ENCODE data around the gene VPS13D.
"Not testable (repeated sequence)": the region's sequence is repeated elsewhere in the genome, so short reads cannot be mapped to it uniquely, and the experiment has no call there.

The VPS13D gene

DNA sequence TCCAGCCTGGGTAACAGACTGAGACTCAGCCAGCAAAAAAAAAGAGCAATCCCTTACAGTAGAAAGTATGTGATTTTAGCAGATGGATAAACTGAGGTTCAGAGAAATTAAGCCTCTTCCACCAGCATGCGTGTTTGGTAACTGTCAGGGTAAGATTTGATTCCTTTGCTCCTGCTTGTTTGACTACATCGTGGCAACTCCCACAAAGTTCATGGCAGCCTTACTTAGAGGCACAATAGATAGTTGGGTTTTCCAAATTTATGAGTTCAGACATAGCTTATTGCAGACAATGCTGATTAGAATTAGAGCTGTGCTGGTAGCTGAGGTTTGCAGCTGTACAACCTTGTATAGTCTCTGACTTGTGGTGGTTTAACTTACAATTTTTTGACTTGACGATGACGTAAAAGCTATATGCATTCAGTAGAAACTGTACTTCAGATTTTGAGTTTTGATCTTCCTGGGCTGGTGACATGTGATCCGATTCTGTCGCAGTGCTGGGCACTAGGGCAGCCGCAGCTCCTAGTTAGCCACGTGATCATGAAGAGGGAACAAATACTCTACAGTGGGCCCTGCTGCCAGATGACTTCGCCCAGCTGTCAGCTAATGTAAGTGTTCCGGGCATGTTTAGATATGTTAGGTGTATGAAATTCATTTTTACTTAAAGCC, 220.4 kb downstream of the VPS13D start:
- DNase-seq (ENCODE audit: low spot score), result no peak

- no peak for DNase-seq (ENCODE audit: low spot score)
These were observed 221.1 kb downstream of the VPS13D start for GRCh38 chr1:12450756-12451559.

DNA sequence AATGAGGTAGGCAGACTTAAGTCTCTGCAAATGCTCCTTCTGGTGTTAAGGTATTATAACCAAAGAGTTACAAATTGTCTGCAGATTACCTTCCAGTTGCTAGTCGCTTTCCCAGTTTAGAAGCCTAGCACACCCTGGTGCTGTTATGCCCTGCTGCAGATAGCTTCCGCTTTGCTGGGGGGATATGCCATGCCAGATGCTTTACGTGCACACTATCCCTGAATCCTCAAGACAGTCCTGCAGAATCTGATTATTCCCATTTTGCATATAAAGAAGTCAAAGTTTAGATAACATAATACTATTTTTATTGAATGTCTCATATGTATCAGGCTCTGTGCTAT, 221.7 kb downstream of the VPS13D start:
- no peak for DNase-seq (ENCODE audit: low spot score)

DNA sequence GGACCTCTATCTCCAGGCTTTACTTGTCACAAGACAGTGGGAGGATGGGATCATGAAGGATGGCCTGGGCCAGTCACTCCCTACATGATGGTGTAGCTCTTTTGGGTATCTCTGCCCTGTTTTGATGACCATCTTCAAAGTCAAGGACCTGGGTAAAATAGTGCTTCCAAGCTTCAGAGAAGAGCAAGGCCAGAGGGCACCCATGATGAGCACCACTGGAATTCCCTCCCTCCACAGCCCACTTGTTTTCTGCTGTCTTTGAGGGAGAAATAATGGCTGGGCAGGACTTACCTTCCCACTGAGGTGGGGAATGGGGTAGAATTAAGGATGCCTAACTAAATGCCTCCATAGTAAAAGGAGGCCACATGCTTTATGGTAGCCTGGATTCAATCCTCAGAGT, 222.4 kb downstream of the VPS13D start:
- DNase-seq (ENCODE audit: low spot score), result no peak

GRCh38 chr1:12453400-12454343, 223.8 kb downstream of the VPS13D start:
- DNase-seq (ENCODE audit: low spot score), result no peak

DNA sequence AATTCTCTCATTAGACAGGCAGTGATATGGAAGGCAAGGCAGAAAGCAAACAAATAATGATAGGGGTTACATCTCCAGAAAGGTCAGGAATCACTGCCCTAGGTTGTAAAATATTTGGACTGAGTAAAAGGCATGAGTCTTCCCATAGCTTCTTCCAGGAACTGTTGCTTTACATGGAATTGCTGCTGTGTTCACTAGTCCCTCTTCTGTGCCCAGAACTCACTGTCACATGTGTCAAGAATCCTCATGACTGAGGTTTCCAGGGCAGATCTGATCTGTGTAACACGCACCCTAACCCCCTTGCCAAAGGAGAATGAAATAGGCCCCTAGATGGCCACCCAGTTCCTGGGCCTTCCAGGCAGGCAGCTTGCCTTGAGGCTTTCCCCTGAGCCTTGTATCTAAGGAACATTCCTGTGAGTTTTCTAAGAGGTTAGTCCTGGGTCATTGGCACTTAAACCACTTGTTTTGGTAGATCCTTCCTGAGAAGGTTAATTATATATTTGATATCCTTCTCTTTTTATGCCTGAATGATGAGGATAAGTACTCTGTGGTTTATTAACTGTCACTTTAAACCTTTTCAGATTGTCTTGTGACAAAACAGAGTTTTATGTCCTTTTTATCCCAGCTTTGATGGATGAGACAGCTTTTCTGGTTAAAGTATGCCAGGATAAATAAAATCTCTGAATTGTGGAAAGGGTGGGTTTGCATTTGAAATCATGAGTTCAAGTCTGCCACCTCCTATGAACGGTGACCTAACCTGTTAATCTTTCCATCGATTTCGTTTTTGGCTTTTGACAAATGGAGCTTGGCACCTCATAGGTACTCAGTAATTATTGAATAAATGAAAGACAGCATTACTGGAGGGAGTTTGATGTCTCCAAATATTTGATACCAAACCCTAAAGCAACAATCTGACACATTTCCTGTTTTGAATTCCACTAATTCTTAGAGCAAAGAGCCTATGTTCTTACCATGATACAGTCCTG, 224.9 kb downstream of the VPS13D start:
- no peak for DNase-seq (ENCODE audit: low spot score)

DNA sequence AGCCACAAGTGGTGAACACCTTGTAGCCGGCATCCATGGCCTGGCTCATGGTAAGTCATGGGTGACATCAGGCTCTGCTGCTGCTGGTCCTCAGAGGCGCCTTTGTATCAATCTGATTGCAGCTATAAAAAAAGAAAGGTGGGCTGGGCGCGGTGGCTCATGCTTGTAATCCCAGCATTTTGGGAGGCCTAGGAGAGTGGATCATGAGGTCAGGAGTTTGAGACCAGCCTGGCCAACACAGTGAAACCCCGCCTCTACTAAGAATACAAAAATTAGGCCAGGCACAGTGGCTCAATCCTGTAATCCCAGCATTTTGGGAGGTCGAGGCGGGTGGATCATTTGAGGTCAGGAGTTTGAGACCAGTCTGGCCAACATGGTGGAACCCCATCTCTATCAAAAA, 226.3 kb downstream of the VPS13D start:
- DNase-seq (ENCODE audit: low spot score), result not testable (repeated sequence)

DNA sequence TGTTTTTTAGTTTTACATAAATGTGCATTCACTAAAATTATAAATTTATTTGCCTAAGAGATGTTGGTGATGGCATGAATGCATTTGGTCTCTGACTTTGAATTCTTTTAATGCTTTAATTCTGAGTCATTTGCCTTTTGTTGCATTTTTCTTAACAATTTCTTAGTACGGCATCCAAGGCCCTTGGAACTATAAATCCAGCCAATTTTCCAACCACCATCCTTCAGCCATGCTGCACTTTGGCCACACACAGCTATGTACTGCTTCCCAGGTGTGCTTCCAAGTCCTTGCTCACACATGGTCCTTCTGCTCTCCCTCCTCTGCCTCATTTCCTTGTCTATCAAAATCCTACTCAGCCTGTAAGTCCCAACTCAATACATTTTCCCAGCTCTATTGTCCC, 227.1 kb downstream of the VPS13D start:
- no peak for DNase-seq (ENCODE audit: low spot score)

DNA sequence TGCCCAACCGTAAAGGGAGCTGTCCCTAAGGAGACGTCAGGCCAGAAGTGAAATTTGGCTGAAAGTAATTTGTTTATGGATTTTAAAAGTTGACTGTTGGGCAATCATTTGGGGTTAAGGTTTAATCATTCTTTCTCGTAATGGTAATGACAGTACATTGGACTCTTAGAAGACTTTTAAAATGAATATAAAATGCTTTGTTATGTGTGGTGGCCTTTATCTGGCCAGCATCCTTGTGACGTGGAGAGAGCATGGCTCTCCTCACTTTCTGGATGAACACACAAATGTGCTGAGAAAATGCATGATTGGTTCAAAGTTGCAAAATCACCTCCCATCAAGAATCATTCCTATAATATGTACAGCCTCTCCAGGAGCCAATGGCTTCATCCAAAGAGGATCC, 227.9 kb downstream of the VPS13D start:
- no peak for DNase-seq (ENCODE audit: low spot score)

GRCh38 chr1:12458571-12458970, 228.7 kb downstream of the VPS13D start:
- no peak for DNase-seq (ENCODE audit: low spot score)

DNA sequence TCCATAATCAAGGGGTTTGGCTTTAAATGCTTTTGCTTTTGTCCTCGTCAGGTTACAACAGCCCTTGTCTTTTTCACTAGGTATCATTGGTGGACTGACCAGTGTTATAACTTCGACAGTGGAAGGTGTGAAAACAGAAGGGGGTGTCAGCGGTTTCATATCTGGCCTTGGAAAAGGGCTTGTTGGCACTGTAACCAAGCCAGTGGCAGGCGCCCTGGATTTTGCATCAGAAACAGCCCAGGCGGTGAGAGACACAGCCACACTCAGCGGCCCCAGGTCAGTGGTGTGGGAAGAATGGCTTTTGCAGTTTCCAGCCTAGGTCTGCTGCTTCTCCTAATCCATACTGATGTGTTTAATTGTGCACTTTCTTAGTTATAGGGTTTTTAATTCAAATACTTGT, 230.3 kb downstream of the VPS13D start:
- no peak for DNase-seq (ENCODE audit: low spot score)

GRCh38 chr1:12460911-12461621, 231.2 kb downstream of the VPS13D start:
- DNase-seq (ENCODE audit: low spot score), result peak; percentile 79

DNA sequence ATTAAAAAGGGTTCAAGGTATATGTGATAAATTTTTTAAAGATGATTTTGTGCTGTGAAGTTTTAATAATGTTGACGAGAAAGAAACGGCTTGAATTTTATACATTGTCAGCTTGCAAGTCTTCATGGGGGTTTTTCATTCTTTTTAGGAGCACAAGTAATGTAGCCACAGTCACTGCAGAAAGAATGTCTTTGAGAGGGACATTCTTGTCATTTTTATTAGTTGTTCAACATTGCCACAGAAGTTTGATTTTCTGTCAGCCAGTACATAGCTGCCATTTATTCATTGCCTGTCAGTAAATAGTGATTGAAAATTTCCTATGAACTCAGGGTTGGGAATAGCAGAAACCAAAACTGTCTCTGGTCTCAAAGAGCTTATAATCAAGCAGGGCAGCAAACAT, 231.9 kb downstream of the VPS13D start:
- DNase-seq (ENCODE audit: low spot score), result no peak

DNA sequence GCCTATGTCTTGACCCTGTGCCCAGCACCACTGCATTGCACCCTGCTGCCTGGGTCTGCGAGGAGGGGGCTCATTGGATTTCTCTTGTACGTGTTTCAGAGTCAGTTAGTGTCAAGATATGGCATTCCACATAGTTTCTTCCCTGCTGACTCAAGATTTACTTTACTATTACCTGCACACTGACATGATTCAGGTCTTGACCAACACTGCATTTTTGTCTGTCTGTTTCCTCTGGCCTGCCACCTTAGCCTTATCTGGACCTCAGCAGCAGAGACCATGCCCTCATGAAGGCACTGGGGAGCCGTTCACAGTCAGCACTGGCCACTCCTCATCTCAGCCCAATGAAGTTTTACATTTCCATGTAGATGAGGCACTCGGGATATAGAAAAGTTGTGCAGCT, 232.8 kb downstream of the VPS13D start:
- DNase-seq (ENCODE audit: low spot score), result no peak

DNA sequence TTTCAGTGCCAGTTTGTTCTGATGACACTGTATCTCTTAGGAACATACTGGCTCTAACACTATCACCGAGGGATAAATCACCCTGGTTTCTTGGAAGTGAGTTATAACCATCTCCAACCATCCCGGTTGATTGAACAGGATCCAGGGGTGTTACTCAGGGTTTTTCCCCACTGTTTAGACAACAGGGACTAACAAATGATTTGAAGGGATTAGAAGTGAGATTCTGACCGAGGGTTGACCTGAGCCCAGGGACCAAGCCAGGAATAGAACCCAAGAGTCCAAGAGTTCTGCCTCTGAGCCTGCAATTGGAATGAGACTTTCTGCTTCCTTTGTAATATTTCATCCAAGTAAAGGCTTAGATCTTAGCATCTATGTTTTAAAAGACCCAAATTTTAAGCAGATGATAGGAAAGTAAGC, 234.2 kb downstream of the VPS13D start:
- DNase-seq (ENCODE audit: low spot score), result no peak

DNA sequence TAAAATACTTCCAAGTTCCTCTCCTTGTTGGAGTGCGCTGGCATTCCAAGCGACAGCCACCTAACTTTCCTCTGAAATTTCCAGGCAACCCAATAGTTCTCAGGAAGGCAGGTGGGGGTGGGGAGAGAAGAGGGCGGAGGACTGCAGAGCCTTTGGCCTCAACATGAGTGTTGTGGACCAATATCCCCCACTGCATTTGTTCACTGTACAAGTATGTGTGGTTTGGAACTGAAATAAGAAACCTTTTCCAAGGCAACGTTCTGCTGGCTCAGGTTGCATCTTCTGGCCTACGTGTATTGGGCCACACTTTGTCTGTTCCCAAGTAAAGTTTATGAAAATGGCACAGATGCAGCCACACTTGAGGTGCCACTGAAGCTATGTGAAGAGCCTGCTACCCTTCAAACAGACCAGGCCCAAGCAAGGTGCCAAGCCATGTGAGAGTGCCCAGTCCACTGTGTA, 234.8 kb downstream of the VPS13D start:
- DNase-seq (ENCODE audit: low spot score), result peak; percentile 79

- no peak for DNase-seq (ENCODE audit: low spot score)
These were observed 235.3 kb downstream of the VPS13D start for GRCh38 chr1:12465126-12465525.

GRCh38 chr1:12466816-12467215, 237.0 kb downstream of the VPS13D start:
- DNase-seq (ENCODE audit: low spot score), result no peak

- DNase-seq (ENCODE audit: low spot score), result no peak
These were observed 237.9 kb downstream of the VPS13D start for GRCh38 chr1:12467570-12468286.

- DNase-seq (ENCODE audit: low spot score), result no peak
These were observed 238.5 kb downstream of the VPS13D start for GRCh38 chr1:12468323-12468722.

Measured in left forelimb (tissue), 1 donor.